ENCODE data around the gene CDK14. TPM values are rescaled to one million over a fixed set of nuclear protein-coding genes. Genes with fewer than 3 reads are reported as not detected.

CDK14 gene
- total RNA-seq, 2 donors from 2014 or later: 8.7 to 13.4 TPM

DNA sequence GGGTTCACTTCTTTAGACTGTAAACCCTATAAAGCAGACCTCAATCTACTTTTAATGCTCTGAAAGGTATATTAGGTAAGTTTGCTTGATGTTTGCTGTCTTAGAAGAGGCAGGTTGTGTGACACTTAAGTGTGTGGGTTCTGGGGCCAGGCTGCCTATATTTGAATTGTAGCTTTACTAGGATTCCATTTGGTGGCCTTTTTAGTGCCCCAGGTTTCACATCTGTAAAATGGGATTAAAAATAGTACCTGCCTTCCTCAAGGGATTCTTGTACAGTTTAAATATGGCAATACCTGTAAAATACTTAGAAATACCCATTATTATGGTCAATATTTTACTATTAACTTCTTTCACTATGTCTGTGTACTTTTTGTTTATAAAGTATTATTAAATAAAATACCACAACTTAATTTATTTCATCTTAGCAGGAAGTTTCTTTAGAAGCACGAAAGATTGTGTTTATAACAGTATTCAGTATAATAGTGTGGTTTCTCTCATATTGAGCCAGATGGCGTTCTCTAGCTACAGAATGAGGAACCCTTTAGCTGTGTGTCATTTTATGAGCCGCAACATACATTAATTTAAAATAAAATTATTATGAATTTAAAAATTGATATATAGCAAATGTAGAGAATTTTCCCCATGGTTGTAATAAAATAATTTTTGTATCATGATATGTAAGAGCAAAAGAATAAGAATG, 94.2 kb downstream of the CDK14 start:
- H3K27ac ChIP-seq (ENCODE audit: low read depth, low read length): no peak overlapping the region
- TF ChIP-seq, protein P1, sequence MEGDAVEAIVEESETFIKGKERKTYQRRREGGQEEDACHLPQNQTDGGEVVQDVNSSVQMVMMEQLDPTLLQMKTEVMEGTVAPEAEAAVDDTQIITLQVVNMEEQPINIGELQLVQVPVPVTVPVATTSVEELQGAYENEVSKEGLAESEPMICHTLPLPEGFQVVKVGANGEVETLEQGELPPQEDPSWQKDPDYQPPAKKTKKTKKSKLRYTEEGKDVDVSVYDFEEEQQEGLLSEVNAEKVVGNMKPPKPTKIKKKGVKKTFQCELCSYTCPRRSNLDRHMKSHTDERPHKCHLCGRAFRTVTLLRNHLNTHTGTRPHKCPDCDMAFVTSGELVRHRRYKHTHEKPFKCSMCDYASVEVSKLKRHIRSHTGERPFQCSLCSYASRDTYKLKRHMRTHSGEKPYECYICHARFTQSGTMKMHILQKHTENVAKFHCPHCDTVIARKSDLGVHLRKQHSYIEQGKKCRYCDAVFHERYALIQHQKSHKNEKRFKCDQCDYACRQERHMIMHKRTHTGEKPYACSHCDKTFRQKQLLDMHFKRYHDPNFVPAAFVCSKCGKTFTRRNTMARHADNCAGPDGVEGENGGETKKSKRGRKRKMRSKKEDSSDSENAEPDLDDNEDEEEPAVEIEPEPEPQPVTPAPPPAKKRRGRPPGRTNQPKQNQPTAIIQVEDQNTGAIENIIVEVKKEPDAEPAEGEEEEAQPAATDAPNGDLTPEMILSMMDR (conservative IDR thresholded peaks at IDR 0.05): no peak
- H3K9me3 ChIP-seq (ENCODE audit: control insufficient read depth, low read length): no peaks in the 10 kb centered on the region
- 94% methylated on average over 2 of the region's 3 CpGs; no CpG with 5 or more reads in 1 of the 2 experiments for WGBS, 2 experiments (ENCODE audit: insufficient coverage in 1 of 2, insufficient read length in 1 of 2)
- H3K36me3 Mint-ChIP-seq (ENCODE audit: low read depth): no peaks in the 10 kb centered on the region
- H3K27me3 Mint-ChIP-seq (ENCODE audit: insufficient read depth): peaks cover 5% of the 10 kb centered on the region
- H3K9ac ChIP-seq (ENCODE audit: extremely low read depth, low read length, poor library complexity, severe bottlenecking): no peak overlapping the region
- peaks cover 6% of the 10 kb centered on the region for H3K4me1 ChIP-seq (ENCODE audit: control insufficient read depth, insufficient read depth, low read length)
- no peaks in the 10 kb centered on the region for H3K36me3 ChIP-seq (ENCODE audit: control insufficient read depth, insufficient read depth, low read length)
- no peak overlapping the region for H3K27ac Mint-ChIP-seq
- no peak overlapping the region for H3K4me3 ChIP-seq (ENCODE audit: low read length)
- peaks cover 6% of the 10 kb centered on the region for H3K4me1 Mint-ChIP-seq
- H3K27me3 ChIP-seq (ENCODE audit: control insufficient read depth, insufficient read depth, low read length, poor library complexity, severe bottlenecking): peaks cover 8% of the 10 kb centered on the region
- no peak overlapping the region for H3K4me3 Mint-ChIP-seq
- no peaks in the 10 kb centered on the region for H3K9me3 Mint-ChIP-seq
- no peak for DNase-seq

- WGBS, 2 experiments (ENCODE audit: insufficient coverage in 1 of 2, insufficient read length in 1 of 2): 70 to 91% methylated on average over 2 to 3 of the region's 3 CpGs
- no peaks in the 10 kb centered on the region for H3K9me3 ChIP-seq (ENCODE audit: control insufficient read depth, low read length)
Observed at GRCh38 chr7:90692396-90692795, 96.3 kb downstream of the CDK14 start.

GRCh38 chr7:90692947-90693346, 96.8 kb downstream of the CDK14 start:
- DNase-seq: no peak
- Histone ChIP-seq H3K9ac (ENCODE audit: extremely low read depth, low read length, poor library complexity, severe bottlenecking) (no peak overlapping the region), H3K4me1 (ENCODE audit: control insufficient read depth, insufficient read depth, low read length) (peaks cover 6% of the 10 kb centered on the region), H3K36me3 (ENCODE audit: control insufficient read depth, insufficient read depth, low read length) (no peaks in the 10 kb centered on the region), H3K9me3 (ENCODE audit: control insufficient read depth, low read length) (no peaks in the 10 kb centered on the region), H3K27ac (ENCODE audit: low read depth, low read length) (no peak overlapping the region), H3K4me3 (ENCODE audit: low read length) (no peak overlapping the region), H3K27me3 (ENCODE audit: control insufficient read depth, insufficient read depth, low read length, poor library complexity, severe bottlenecking) (peaks cover 25% of the 10 kb centered on the region)
- WGBS, 2 experiments (ENCODE audit: insufficient coverage in 1 of 2, insufficient read length in 1 of 2): 94% methylated on average over 1 of the region's 1 CpG; no CpG with 5 or more reads in 1 of the 2 experiments
- Mint-ChIP-seq H3K9me3 (no peaks in the 10 kb centered on the region), H3K4me3 (no peak overlapping the region), H3K27ac (no peak overlapping the region), H3K27me3 (ENCODE audit: insufficient read depth) (peaks cover 24% of the 10 kb centered on the region), H3K4me1 (peaks cover 6% of the 10 kb centered on the region), H3K36me3 (ENCODE audit: low read depth) (peaks cover 2% of the 10 kb centered on the region)
- TF ChIP-seq, protein P1 (conservative IDR thresholded peaks at IDR 0.05): no peak

More at GRCh38 chr7:90692396-90692795, 96.3 kb downstream of the CDK14 start:
- peaks cover 6% of the 10 kb centered on the region for H3K4me1 Mint-ChIP-seq
- H3K36me3 Mint-ChIP-seq (ENCODE audit: low read depth): peaks cover 2% of the 10 kb centered on the region
- Histone ChIP-seq H3K36me3 (ENCODE audit: control insufficient read depth, insufficient read depth, low read length) (no peaks in the 10 kb centered on the region), H3K4me3 (ENCODE audit: low read length) (no peak overlapping the region), H3K27ac (ENCODE audit: low read depth, low read length) (no peak overlapping the region), H3K27me3 (ENCODE audit: control insufficient read depth, insufficient read depth, low read length, poor library complexity, severe bottlenecking) (peaks cover 25% of the 10 kb centered on the region), H3K4me1 (ENCODE audit: control insufficient read depth, insufficient read depth, low read length) (peaks cover 6% of the 10 kb centered on the region), H3K9ac (ENCODE audit: extremely low read depth, low read length, poor library complexity, severe bottlenecking) (no peak overlapping the region)
- TF ChIP-seq, protein P1 (conservative IDR thresholded peaks at IDR 0.05): no peak
- DNase-seq: no peak
- no peak overlapping the region for H3K27ac Mint-ChIP-seq
- H3K9me3 Mint-ChIP-seq: no peaks in the 10 kb centered on the region
- H3K27me3 Mint-ChIP-seq (ENCODE audit: insufficient read depth): peaks cover 23% of the 10 kb centered on the region
- no peak overlapping the region for H3K4me3 Mint-ChIP-seq
